ENCODE measurements around the gene PELO.
A peak's percentile ranks its signal among the peaks of the same experiment; 100 is the strongest.

Gene PELO

DNA sequence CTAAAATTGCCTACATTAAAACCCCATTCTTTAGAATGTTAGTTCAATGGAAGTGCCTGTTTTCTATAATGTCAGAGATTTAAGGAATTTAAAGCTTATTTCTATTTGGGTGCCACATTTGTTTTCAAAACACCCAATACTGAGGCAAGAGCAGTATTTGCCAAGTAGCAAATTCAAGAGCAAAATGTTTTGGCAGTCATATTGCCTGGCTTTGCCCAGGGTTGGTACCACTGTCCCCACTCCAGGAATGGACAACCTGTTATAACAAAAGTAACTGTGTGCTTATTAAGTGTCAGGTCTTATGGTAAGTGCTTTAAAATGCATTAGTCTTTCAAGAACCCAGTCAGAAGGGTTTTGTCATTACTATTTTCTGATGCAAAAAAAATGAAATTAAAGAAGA is 19.3 kb downstream of the PELO start:
- TF ChIP-seq ZNF837 (tag by site-specific recombination; IDR thresholded peaks at IDR 0.05) (no peak), ZNF10 (tag by site-specific recombination; IDR thresholded peaks at IDR 0.05) (no peak)
- H3K4me1 ChIP-seq (ENCODE audit: control insufficient read depth, insufficient read depth, low read length), result peaks cover 11% of the 10 kb centered on the region
- peaks cover 7 to 15% of the 10 kb centered on the region in 2 experiments; a peak in 1 of 3 replicates for H3K36me3 ChIP-seq (ENCODE audit: control insufficient read depth in 2 of 2, insufficient read depth in 1 of 2, low read length in 2 of 2)
- CTCF ChIA-PET, result interaction anchor here (0.6 kb wide), 1 partner anchor 110 kb away, joined by 3 read pairs; no protein-coding TSS in a partner anchor
- POLR2A ChIA-PET, result interaction anchor here (0.6 kb wide), 1 partner anchor 1505 kb away, joined by 8 read pairs; no protein-coding TSS in a partner anchor
- no peak overlapping the region for H3K27ac ChIP-seq (ENCODE audit: extremely low read depth, low read depth, low read length)
- H3K4me3 ChIP-seq (ENCODE audit: low read depth, low read length), result no peak overlapping the region
- no peaks in the 10 kb centered on the region for H3K9me3 ChIP-seq (ENCODE audit: control insufficient read depth, insufficient read depth, low read depth, low read length)

DNA sequence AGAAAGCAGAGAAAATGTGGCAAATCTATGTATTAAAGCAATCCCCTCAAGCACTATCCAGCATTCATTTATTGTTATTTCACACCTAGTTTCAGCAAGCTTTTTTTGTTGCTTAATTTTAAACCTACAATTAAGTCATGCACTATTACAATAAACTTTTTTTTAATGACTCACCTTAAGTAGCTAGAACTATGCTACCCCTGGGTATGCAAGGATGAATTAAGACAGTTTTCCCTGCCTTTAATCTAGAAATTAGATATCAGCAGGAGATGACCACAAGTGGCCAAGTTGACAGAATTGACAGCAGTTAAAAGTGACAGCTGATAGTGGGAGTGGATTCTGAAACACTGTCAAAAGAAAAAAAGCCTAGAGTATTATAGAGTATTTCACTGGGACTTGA is 20.0 kb downstream of the PELO start:
- no peak overlapping the region for H3K27ac ChIP-seq (ENCODE audit: extremely low read depth, low read depth, low read length)
- CTCF ChIA-PET, result no interaction called here
- peaks cover 11% of the 10 kb centered on the region for H3K4me1 ChIP-seq (ENCODE audit: control insufficient read depth, insufficient read depth, low read length)
- POLR2A ChIA-PET, result interaction anchor here (0.6 to 1.0 kb wide), 2 partner anchors 8 to 1504 kb away, joined by 3 to 8 read pairs; no protein-coding TSS in a partner anchor
- no peaks in the 10 kb centered on the region for H3K9me3 ChIP-seq (ENCODE audit: control insufficient read depth, insufficient read depth, low read depth, low read length)
- H3K4me3 ChIP-seq (ENCODE audit: low read depth, low read length), result no peak overlapping the region
- peaks cover 4 to 12% of the 10 kb centered on the region in 2 experiments; a peak in 1 of 3 replicates for H3K36me3 ChIP-seq (ENCODE audit: control insufficient read depth in 2 of 2, insufficient read depth in 1 of 2, low read length in 2 of 2)
- TF ChIP-seq HOXC10 (CRISPR knock-in tag; IDR thresholded peaks at IDR 0.05) (no peak), ZNF274 (IDR thresholded peaks at IDR 0.05; ENCODE audit: low read length) (no peak), ZNF274 (tag by site-specific recombination; IDR thresholded peaks at IDR 0.05; ENCODE audit: borderline replicate concordance) (no peak), KLF7 (tag by site-specific recombination; IDR thresholded peaks at IDR 0.05; ENCODE audit: borderline replicate concordance) (no peak), ZNF501 (tag by site-specific recombination; IDR thresholded peaks at IDR 0.05) (no peak), HOXA7 (CRISPR knock-in tag; IDR thresholded peaks at IDR 0.05; ENCODE audit: borderline replicate concordance) (no peak), ZNF416 (tag by site-specific recombination; IDR thresholded peaks at IDR 0.05) (no peak), ZFP37 (tag by site-specific recombination; IDR thresholded peaks at IDR 0.05) (no peak), ZNF600 (tag by site-specific recombination; IDR thresholded peaks at IDR 0.05) (no peak), ZNF140 (tag by site-specific recombination; IDR thresholded peaks at IDR 0.05) (no peak), ZNF560 (tag by site-specific recombination; IDR thresholded peaks at IDR 0.05; ENCODE audit: borderline replicate concordance) (no peak), FEZF1 (tag by site-specific recombination; IDR thresholded peaks at IDR 0.05) (peak; percentile 46), MZF1 (tag by site-specific recombination; IDR thresholded peaks at IDR 0.05; ENCODE audit: borderline replicate concordance) (no peak), SALL2 (tag by site-specific recombination; IDR thresholded peaks at IDR 0.05; ENCODE audit: borderline replicate concordance) (no peak), RBAK (tag by site-specific recombination; IDR thresholded peaks at IDR 0.05) (no peak), WT1 (tag by site-specific recombination; IDR thresholded peaks at IDR 0.05) (no peak), ZFP69B (tag by site-specific recombination; IDR thresholded peaks at IDR 0.05) (no peak), ZNF37A (tag by site-specific recombination; IDR thresholded peaks at IDR 0.05) (no peak), ZNF664 (tag by site-specific recombination; IDR thresholded peaks at IDR 0.05) (peak; percentile 72; the same call in 1 of the 2 replicates), ZNF174 (tag by site-specific recombination; IDR thresholded peaks at IDR 0.05) (no peak), ZNF138 (tag by site-specific recombination; IDR thresholded peaks at IDR 0.05; ENCODE audit: borderline replicate concordance) (no peak), ZNF654 (tag by site-specific recombination; IDR thresholded peaks at IDR 0.05; ENCODE audit: low read depth) (no peak), GFI1B (tag by site-specific recombination; IDR thresholded peaks at IDR 0.05) (no peak)
- TF ChIP-seq, protein P1, sequence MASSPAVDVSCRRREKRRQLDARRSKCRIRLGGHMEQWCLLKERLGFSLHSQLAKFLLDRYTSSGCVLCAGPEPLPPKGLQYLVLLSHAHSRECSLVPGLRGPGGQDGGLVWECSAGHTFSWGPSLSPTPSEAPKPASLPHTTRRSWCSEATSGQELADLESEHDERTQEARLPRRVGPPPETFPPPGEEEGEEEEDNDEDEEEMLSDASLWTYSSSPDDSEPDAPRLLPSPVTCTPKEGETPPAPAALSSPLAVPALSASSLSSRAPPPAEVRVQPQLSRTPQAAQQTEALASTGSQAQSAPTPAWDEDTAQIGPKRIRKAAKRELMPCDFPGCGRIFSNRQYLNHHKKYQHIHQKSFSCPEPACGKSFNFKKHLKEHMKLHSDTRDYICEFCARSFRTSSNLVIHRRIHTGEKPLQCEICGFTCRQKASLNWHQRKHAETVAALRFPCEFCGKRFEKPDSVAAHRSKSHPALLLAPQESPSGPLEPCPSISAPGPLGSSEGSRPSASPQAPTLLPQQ (tag by site-specific recombination; IDR thresholded peaks at IDR 0.05), result no peak
- TF ChIP-seq, protein P2, sequence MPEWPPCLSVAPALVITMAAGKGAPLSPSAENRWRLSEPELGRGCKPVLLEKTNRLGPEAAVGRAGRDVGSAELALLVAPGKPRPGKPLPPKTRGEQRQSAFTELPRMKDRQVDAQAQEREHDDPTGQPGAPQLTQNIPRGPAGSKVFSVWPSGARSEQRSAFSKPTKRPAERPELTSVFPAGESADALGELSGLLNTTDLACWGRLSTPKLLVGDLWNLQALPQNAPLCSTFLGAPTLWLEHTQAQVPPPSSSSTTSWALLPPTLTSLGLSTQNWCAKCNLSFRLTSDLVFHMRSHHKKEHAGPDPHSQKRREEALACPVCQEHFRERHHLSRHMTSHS (tag by site-specific recombination; IDR thresholded peaks at IDR 0.05), result no peak
- TF ChIP-seq, protein P3, sequence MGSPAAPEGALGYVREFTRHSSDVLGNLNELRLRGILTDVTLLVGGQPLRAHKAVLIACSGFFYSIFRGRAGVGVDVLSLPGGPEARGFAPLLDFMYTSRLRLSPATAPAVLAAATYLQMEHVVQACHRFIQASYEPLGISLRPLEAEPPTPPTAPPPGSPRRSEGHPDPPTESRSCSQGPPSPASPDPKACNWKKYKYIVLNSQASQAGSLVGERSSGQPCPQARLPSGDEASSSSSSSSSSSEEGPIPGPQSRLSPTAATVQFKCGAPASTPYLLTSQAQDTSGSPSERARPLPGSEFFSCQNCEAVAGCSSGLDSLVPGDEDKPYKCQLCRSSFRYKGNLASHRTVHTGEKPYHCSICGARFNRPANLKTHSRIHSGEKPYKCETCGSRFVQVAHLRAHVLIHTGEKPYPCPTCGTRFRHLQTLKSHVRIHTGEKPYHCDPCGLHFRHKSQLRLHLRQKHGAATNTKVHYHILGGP (tag by site-specific recombination; IDR thresholded peaks at IDR 0.05), result no peak
- TF ChIP-seq, protein P4, sequence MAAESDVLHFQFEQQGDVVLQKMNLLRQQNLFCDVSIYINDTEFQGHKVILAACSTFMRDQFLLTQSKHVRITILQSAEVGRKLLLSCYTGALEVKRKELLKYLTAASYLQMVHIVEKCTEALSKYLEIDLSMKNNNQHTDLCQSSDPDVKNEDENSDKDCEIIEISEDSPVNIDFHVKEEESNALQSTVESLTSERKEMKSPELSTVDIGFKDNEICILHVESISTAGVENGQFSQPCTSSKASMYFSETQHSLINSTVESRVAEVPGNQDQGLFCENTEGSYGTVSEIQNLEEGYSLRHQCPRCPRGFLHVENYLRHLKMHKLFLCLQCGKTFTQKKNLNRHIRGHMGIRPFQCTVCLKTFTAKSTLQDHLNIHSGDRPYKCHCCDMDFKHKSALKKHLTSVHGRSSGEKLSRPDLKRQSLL (tag by site-specific recombination; IDR thresholded peaks at IDR 0.05), result no peak
- TF ChIP-seq, protein P5, sequence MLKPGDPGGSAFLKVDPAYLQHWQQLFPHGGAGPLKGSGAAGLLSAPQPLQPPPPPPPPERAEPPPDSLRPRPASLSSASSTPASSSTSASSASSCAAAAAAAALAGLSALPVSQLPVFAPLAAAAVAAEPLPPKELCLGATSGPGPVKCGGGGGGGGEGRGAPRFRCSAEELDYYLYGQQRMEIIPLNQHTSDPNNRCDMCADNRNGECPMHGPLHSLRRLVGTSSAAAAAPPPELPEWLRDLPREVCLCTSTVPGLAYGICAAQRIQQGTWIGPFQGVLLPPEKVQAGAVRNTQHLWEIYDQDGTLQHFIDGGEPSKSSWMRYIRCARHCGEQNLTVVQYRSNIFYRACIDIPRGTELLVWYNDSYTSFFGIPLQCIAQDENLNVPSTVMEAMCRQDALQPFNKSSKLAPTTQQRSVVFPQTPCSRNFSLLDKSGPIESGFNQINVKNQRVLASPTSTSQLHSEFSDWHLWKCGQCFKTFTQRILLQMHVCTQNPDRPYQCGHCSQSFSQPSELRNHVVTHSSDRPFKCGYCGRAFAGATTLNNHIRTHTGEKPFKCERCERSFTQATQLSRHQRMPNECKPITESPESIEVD (tag by site-specific recombination; IDR thresholded peaks at IDR 0.05), result peak; percentile 73

Data from HEK293 (cell line).